ENCODE measurements around the gene OR7G3.

The OR7G3 gene

DNA sequence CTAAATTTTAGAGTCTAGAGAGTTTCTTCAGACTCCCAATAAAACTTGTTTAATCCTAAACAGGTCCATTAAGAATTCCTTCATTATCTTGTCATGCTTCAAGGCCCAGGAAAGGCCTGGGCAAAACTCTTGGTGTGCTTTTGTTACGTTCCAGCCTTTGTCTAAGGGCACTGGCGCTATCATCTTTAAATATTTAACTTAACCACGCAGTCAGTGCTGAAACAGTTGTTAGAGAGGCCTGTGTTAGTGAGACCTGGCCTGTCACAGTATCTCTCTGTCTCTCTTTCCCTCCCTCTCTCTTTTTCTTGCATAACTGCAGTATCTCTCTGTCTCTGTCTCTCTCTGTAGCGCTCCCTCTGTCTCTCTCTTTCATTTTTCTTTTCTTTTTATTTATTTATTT, 48.1 kb downstream of the OR7G3 start:
- Histone ChIP-seq H3K4me3 (ENCODE audit: low read length) (no peak overlapping the region), H3K9ac (ENCODE audit: low read length) (no peak overlapping the region), H3K36me3 (ENCODE audit: control insufficient read depth, insufficient read depth, low read length) (no peaks in the 10 kb centered on the region), H3K4me1 (ENCODE audit: control insufficient read depth, insufficient read depth, low read length) (peaks cover 7% of the 10 kb centered on the region), H3K27me3 (ENCODE audit: control insufficient read depth, insufficient read depth, low read length) (no peaks in the 10 kb centered on the region), H3K27ac (ENCODE audit: low read depth, low read length) (peak overlapping the region; percentile 40)

GRCh38 chr19:9076901-9077300, 49.8 kb downstream of the OR7G3 start:
- H3K36me3 ChIP-seq (ENCODE audit: control insufficient read depth, insufficient read depth, low read length), result no peaks in the 10 kb centered on the region
- H3K27ac ChIP-seq (ENCODE audit: low read depth, low read length), result no peak overlapping the region
- H3K4me3 ChIP-seq (ENCODE audit: low read length), result no peak overlapping the region
- H3K4me1 ChIP-seq (ENCODE audit: control insufficient read depth, insufficient read depth, low read length), result peaks cover 7% of the 10 kb centered on the region
- H3K27me3 ChIP-seq (ENCODE audit: control insufficient read depth, insufficient read depth, low read length), result no peaks in the 10 kb centered on the region
- no peak overlapping the region for H3K9ac ChIP-seq (ENCODE audit: low read length)

All from rectal smooth muscle tissue (tissue), 1 donor.